ENCODE results near the gene GPA33. TPM values are rescaled to one million over a fixed set of nuclear protein-coding genes. Genes with fewer than 3 reads are reported as not detected.

GPA33 gene
- polyA plus RNA-seq, 1 experiment = not detected

DNA sequence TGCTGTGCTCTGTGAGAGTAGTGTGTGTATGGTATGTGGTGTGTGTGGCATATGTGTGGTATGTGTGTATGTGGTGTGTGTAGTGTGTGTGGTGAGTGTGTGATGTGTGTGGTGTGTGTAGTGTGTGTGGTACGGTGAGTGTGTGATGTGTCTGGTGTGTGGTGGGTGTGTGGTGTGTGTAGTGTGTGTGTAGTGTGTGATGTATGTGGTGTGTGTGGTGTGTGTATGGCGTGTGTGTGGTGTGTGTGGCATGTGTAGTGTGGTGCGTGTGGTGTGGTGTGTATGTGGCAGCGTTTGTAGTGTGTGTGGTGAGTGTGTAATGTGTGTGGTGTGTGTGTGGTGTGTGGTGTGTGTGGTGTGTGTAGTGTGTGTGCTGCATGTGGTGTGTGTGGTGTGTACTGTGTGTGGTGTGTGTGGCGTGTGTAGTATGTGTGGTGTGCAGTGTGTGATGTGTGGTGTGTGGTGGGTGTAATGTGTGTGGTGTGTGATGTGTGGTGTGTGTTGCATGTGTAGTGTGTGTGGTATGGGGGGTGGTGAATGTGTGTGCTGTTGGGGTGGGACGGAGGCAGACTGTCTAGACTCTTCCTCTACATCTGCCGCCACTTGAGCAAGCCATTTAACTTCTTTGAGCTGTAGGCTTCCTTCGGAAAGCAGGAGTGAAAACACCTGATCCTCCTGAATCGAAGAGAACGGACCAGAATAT lies 33.5 kb downstream of the GPA33 start:
- no peaks in the 10 kb centered on the region for H3K9me3 ChIP-seq (ENCODE audit: control insufficient read depth, insufficient read depth, low read length)
- H3K27ac ChIP-seq (ENCODE audit: low read depth, low read length) = no peak overlapping the region
- POLR2A ChIA-PET = no interaction called here
- H3K27me3 ChIP-seq (ENCODE audit: control insufficient read depth, insufficient read depth, low read length) = no peaks in the 10 kb centered on the region
- DNase-seq (ENCODE audit: low read depth, low spot score) = no peak
- H3K4me3 ChIP-seq (ENCODE audit: low read depth, low read length) = no peak overlapping the region
- TF ChIP-seq, protein P1, sequence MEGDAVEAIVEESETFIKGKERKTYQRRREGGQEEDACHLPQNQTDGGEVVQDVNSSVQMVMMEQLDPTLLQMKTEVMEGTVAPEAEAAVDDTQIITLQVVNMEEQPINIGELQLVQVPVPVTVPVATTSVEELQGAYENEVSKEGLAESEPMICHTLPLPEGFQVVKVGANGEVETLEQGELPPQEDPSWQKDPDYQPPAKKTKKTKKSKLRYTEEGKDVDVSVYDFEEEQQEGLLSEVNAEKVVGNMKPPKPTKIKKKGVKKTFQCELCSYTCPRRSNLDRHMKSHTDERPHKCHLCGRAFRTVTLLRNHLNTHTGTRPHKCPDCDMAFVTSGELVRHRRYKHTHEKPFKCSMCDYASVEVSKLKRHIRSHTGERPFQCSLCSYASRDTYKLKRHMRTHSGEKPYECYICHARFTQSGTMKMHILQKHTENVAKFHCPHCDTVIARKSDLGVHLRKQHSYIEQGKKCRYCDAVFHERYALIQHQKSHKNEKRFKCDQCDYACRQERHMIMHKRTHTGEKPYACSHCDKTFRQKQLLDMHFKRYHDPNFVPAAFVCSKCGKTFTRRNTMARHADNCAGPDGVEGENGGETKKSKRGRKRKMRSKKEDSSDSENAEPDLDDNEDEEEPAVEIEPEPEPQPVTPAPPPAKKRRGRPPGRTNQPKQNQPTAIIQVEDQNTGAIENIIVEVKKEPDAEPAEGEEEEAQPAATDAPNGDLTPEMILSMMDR (IDR thresholded peaks at IDR 0.05; ENCODE audit: low read depth, low read length) = no peak
- CTCF ChIA-PET = interaction anchor here (0.8 to 7.6 kb wide), 4 partner anchors 145 to 1132 kb away, joined by 3 to 284 read pairs (median 39); no protein-coding TSS in a partner anchor

GRCh38 chr1:167054946-167055630 lies 35.1 kb downstream of the GPA33 start:
- Histone ChIP-seq H3K9me3 (ENCODE audit: control insufficient read depth, insufficient read depth, low read length) (no peaks in the 10 kb centered on the region), H3K27ac (ENCODE audit: low read depth, low read length) (no peak overlapping the region), H3K27me3 (ENCODE audit: control insufficient read depth, insufficient read depth, low read length) (no peaks in the 10 kb centered on the region), H3K4me3 (ENCODE audit: low read depth, low read length) (no peak overlapping the region)
- ChIA-PET CTCF (interaction anchor here (7.6 kb wide), 1 partner anchor 144 kb away, joined by 284 read pairs; no protein-coding TSS in a partner anchor), POLR2A (no interaction called here)
- TF ChIP-seq, protein P1 (IDR thresholded peaks at IDR 0.05; ENCODE audit: low read depth, low read length) = no peak
- DNase-seq (ENCODE audit: low read depth, low spot score) = no peak

GRCh38 chr1:167054531-167054930 lies 35.6 kb downstream of the GPA33 start:
- Histone ChIP-seq H3K9me3 (ENCODE audit: control insufficient read depth, insufficient read depth, low read length) (no peaks in the 10 kb centered on the region), H3K4me3 (ENCODE audit: low read depth, low read length) (no peak overlapping the region), H3K27ac (ENCODE audit: low read depth, low read length) (no peak overlapping the region), H3K27me3 (ENCODE audit: control insufficient read depth, insufficient read depth, low read length) (no peaks in the 10 kb centered on the region)
- POLR2A ChIA-PET = no interaction called here
- DNase-seq (ENCODE audit: low read depth, low spot score) = no peak
- TF ChIP-seq, protein P1 (IDR thresholded peaks at IDR 0.05; ENCODE audit: low read depth, low read length) = no peak
- CTCF ChIA-PET = no interaction called here

DNA sequence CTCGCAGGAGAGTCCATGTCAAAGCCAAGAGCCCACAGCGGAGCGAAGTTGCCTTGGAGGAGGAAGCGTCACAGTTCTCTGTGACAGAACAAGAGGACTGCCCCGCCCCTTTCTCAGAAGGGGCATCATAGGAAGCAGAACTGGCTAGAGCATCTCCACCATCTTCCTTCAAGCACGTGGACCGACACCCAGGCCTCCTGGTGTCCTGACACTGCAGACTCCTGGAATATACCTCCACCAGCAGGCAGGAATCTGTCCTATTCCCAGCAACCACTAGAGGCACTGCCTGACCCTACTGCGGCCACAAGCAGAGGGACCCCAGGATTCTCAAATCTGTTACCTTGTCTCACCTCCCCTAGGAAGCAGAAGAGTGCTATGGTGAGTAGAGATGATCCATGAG lies 37.8 kb downstream of the GPA33 start:
- H3K9me3 ChIP-seq (ENCODE audit: control insufficient read depth, insufficient read depth, low read length) = no peaks in the 10 kb centered on the region
- no peak overlapping the region for H3K4me3 ChIP-seq (ENCODE audit: low read depth, low read length)
- DNase-seq (ENCODE audit: low read depth, low spot score) = no peak
- POLR2A ChIA-PET = no interaction called here
- H3K27ac ChIP-seq (ENCODE audit: low read depth, low read length) = no peak overlapping the region
- CTCF ChIA-PET = no interaction called here
- TF ChIP-seq, protein P1 (IDR thresholded peaks at IDR 0.05; ENCODE audit: low read depth, low read length) = peak; percentile 46
- no peaks in the 10 kb centered on the region for H3K27me3 ChIP-seq (ENCODE audit: control insufficient read depth, insufficient read depth, low read length)

GRCh38 chr1:167051907-167052306 lies 38.3 kb downstream of the GPA33 start:
- H3K27ac ChIP-seq (ENCODE audit: low read depth, low read length) = no peak overlapping the region
- TF ChIP-seq, protein P1 (IDR thresholded peaks at IDR 0.05; ENCODE audit: low read depth, low read length) = no peak
- H3K9me3 ChIP-seq (ENCODE audit: control insufficient read depth, insufficient read depth, low read length) = no peaks in the 10 kb centered on the region
- DNase-seq (ENCODE audit: low read depth, low spot score) = no peak
- CTCF ChIA-PET = no interaction called here
- POLR2A ChIA-PET = no interaction called here
- no peak overlapping the region for H3K4me3 ChIP-seq (ENCODE audit: low read depth, low read length)
- H3K27me3 ChIP-seq (ENCODE audit: control insufficient read depth, insufficient read depth, low read length) = no peaks in the 10 kb centered on the region

All from AG04450 (cell line).